NB4 (cell line): ENCODE measurements around the gene OPCML.

Experiments
- DNase-seq: peaks from one replicate; pipeline ENCODE4 v3.0.0; 2010; ENCODE audit warnings: low read depth
- H3K4me3 ChIP-seq: one replicate; pipeline ENCODE4 v1.5.1; 2011; ENCODE audit warnings: mild to moderate bottlenecking, low read depth, low read length, moderate library complexity
- MAX ChIP-seq: IDR thresholded peaks from 2 replicates; pipeline ENCODE4 v1.6.1; 2011; ENCODE audit warnings: low read depth, low read length
- MYC ChIP-seq: IDR thresholded peaks from 2 replicates; pipeline ENCODE4 v1.6.1; 2011; ENCODE audit warnings: low read depth, low read length
- POLR2A ChIP-seq: IDR thresholded peaks from 2 replicates; pipeline ENCODE4 v1.6.1; 2011; ENCODE audit warnings: mild to moderate bottlenecking; ENCODE audit not compliant: insufficient read length; ENCODE audit errors: extremely low read depth
- TF ChIP-seq, protein P1 (sequence below): IDR thresholded peaks from one replicate; pipeline ENCODE4 v1.5.1; 2012; ENCODE audit warnings: low read depth, low read length

OPCML gene

GRCh38 chr11:133326332-133326731, 206.0 kb downstream of the OPCML start:
- TF ChIP-seq, protein P1, sequence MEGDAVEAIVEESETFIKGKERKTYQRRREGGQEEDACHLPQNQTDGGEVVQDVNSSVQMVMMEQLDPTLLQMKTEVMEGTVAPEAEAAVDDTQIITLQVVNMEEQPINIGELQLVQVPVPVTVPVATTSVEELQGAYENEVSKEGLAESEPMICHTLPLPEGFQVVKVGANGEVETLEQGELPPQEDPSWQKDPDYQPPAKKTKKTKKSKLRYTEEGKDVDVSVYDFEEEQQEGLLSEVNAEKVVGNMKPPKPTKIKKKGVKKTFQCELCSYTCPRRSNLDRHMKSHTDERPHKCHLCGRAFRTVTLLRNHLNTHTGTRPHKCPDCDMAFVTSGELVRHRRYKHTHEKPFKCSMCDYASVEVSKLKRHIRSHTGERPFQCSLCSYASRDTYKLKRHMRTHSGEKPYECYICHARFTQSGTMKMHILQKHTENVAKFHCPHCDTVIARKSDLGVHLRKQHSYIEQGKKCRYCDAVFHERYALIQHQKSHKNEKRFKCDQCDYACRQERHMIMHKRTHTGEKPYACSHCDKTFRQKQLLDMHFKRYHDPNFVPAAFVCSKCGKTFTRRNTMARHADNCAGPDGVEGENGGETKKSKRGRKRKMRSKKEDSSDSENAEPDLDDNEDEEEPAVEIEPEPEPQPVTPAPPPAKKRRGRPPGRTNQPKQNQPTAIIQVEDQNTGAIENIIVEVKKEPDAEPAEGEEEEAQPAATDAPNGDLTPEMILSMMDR, result no peak
- TF ChIP-seq POLR2A (no peak), MYC (no peak), MAX (no peak)
- no peak for DNase-seq
- H3K4me3 ChIP-seq, result no peak overlapping the region

- no peak for TF ChIP-seq MAX
- TF ChIP-seq, protein P1, result no peak
- no peak for TF ChIP-seq POLR2A
- TF ChIP-seq MYC, result no peak
- no peak for DNase-seq
- no peak overlapping the region for H3K4me3 ChIP-seq
These were observed 206.6 kb downstream of the OPCML start for GRCh38 chr11:133325711-133326110.

DNA sequence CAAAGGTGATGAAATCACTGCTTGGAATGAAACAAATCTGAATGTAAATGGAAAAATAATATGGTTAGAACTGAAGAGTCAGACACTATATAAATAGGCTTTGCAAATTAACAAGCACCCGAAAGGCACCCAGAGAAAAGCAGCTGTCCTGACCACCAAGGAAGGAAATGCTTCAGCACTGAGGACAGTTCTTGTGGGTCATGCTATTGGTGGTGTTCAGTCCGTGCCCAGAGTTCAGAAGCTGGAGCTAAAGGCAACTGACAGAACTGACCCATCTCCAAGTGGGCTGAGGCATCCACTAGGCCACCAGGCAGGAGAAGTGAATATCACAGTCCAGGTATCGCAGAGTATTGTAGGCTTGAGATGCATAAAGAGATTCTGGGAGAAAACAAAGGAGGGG, 208.9 kb downstream of the OPCML start:
- no peak overlapping the region for H3K4me3 ChIP-seq
- TF ChIP-seq, protein P1, result no peak
- TF ChIP-seq MAX, result no peak
- no peak for TF ChIP-seq MYC
- TF ChIP-seq POLR2A, result no peak
- DNase-seq, result no peak

- TF ChIP-seq POLR2A (no peak), MYC (no peak), MAX (no peak)
- TF ChIP-seq, protein P1, result no peak
- no peak for DNase-seq
- no peak overlapping the region for H3K4me3 ChIP-seq
These were observed 214.1 kb downstream of the OPCML start for GRCh38 chr11:133318221-133318620.

GRCh38 chr11:133311230-133311629, 221.1 kb downstream of the OPCML start:
- no peak for DNase-seq
- TF ChIP-seq POLR2A (no peak), MYC (no peak), MAX (no peak)
- TF ChIP-seq, protein P1, result no peak
- H3K4me3 ChIP-seq, result no peak overlapping the region

DNA sequence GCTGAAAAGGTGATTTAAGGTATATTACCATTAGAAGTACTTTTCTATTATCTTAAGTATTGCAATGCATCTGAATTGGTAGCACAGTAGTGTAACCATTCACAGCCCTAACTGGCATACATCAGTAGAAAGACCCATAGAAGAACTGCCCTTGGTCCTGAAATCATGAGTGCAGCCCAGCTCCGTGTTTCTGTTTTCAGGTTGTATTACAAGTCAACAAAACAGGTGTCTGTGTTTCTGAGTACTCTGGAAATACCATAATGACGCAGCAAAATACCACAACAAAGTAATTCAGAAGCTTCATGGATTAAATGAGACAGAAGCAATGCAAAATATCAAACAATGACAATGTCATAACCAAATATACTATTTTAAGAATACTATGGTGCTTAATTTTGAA, 226.3 kb downstream of the OPCML start:
- TF ChIP-seq, protein P1, result no peak
- TF ChIP-seq MYC, result no peak
- no peak for TF ChIP-seq MAX
- no peak for TF ChIP-seq POLR2A
- peak; percentile 17 for DNase-seq
- no peak overlapping the region for H3K4me3 ChIP-seq
